Measurements from ENCODE around the gene P3H4.
"Not testable (repeated sequence)": the region's sequence is repeated elsewhere in the genome, so short reads cannot be mapped to it uniquely, and the experiment has no call there.

The P3H4 gene

DNA sequence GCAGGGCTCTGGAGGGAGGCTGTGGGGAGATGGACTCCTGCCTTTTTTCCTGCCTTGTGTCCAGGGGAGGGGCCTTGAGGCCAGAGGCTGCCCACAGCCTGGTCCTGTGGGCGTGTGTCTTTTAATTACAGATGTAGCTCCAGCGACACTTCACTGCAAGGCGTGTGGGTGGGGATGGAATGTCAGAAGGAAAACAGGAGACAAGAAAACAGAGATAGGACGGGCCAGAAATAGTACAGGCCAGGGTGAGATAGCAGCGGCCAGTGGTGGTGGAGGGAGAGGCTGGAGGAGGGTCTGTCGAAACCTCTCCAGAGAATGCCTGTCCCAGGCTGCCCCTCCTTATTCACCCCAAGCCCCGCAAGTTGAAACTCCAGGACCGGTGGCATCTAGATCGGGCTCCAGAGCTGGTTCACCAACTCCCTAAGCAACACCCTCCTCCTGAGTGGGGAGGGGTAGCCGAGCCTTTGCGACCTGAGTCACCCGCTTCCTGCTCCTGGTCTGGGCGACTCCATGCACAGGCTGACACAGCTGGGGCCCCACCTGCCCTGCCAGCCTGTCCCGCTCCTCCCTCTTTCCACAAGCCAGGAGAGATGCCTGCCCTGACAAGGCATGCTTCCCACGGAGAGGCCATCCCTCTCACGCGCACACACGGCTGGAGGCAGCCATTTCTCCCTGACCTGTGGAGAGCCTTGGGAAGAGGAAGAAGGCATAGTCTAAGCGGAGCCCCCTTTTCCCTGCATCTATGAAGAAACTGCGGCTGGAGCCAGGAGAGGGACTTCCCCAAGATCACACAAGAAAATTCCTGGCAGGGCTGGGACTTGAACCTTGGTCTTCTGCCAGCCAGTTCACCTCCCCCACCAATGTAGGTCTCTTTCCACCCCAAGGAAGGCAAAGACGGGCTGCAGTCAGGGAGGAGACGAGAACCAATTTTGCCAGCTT is 18.6 kb downstream of the P3H4 start:
- DNase-seq: no peak

DNA sequence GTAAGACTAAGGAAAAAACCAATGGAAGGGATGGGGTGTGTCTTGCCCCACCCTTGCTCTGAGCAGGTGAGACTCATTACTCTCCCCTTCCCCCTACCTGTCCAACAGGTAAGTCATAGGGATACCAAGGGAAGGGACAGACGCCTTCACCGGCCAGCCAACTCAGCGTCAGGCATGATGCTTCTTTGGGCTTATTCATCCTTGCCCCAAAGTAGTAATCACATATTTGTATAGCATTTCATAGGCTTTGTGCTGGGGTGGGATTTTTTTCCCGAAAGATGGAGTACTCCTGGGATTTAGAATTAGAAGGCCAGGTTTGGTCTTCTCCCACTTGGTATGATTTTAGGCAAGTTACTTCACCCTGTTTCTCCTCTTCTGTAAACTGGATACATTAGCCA is 24.7 kb downstream of the P3H4 start:
- no peak for DNase-seq

DNA sequence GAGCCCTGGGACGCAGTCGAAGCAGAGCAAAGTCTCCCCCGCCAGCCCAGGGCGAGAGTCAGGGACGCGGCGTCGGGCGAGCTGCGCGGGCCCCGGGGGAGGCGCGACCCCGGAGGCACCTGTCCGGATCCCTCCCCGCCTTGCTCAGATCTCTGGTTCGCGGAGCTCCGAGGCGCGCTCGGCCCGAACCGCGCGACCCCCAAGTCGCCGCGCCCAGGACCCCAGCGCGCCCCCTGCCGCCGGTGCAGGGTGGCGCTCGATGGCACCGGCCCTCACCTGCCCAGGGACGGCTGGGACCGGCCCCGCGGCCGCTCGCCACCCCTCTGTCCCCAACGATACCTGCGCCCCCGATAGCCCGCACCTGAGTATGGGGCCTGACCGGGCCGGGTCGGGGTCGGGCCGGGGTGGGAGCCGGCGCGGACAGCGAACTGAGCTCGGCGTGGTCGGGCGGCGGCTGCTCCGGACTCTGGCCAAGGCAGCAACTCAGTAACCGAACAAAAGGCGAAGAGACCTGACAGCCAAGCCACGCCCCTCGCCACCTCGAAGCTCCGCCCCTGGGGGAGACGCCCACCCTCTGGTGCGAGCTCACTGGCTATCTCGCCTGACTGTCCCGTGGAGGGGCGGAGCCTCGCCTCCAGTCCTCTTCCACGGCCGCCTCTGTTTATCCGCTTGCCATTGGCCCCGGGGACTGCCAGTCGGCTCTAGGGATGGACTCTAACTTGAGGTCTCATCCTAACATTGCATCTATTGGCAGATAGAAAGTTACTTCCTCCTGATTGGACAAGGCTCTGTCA is 25.3 kb downstream of the P3H4 start, which contains the start of gene JUP:
JUP (minus strand) TSS at position 485 of the 794 bp plus-strand sequence. CDS start 14,857 bp downstream, outside the sequence.
- DNase-seq: peak; percentile 91

DNA sequence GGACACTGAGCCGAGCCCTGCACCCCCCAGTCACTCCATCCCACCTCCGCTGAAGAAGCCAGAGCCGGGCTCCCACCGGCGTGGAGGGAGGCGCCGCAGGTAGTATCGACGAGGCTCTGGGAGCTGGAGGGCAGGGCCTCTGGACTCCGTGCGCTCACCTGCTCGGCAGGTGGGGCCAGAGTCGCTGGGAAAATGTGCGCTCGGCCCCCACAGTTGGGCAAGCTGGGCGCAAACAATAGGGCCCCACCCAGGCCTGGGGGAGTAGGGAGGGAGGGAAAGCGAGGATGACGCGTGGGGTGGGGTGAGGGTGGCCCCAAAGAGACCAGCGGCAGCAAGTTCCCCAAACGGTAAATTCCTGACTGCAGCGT is 25.9 kb downstream of the P3H4 start:
- peak; percentile 8 for DNase-seq

DNA sequence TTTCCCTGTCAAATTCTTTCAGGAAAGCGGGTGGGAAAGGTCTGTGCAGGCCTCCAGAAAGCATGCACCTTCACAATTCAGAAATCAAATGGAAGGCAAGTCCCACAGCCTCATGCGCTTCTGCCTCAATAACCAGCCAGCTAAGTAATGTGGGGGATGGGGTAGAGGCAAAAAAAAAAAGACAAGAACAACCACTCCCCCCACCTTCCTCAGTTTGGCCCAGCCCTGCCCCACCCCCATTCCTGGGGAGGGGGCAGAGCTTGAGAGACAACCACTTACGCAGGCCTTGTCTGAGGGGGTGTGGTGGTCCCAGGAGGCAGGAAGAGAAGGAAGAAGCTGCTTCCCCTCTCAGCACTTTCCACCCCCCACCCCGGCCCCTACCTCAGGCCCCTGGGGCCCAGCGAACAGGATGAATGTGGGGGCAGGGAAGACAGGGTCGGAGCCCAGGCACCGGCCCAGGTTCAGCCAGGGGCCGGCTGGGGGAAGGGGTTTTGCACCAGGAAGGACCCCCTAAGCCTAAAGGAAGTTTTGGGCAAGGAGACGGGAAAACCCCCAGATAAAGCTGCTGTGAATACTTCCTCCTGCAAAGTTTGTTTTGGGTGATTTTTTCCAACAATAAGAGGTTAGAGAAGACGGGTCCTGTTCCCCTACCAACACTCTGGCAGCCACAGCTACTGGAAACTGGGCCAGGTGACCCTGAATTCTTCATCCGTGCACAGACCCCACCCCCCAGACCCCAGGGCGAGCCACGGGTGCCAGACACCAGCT is 26.5 kb downstream of the P3H4 start:
- no peak for DNase-seq

DNA sequence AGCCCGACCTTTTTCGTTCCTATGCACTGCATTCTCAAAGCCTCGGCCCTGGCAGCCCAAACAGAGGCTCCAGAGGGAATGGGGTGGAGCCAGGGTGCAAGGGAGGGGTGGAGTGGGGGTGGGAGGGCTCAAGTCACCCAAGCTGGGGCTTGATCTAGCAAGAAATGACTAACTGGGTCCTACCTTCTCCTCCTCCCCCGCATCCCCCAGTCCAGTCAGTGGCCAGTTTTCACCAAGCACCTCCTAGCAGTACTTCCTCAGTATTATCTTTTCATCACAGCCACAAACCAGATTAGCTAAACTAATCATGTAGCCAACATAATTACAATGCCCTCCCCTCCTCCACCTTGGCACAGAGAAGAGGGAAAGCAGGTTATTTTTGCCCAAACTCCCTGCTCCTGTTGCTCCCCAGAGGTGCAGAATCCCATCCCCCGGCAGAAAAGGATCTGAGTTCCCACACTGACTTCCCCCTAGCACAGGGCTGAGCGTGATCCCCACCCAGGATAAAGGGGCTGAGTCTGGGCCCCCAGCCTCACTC is 27.5 kb downstream of the P3H4 start:
- DNase-seq: no peak

DNA sequence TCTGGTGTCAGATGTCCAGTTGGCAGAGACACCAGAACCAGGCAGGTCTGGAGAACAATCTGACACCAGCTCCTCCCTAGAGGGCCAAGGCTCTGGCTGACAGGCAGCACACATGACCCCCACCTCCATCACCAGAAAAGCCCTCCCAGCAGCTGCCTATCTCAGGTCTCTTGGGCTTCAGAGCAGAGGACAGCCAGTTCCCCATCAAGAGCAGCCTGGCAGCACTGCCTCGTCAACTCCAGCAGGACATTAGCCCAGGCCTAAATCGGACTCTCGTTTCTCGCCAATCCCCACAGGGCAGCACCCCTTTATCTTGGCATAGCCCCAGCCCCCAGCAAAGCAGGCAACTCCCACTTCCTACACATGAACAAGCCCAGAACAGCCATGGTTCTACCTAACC is 29.6 kb downstream of the P3H4 start:
- DNase-seq: no peak

DNA sequence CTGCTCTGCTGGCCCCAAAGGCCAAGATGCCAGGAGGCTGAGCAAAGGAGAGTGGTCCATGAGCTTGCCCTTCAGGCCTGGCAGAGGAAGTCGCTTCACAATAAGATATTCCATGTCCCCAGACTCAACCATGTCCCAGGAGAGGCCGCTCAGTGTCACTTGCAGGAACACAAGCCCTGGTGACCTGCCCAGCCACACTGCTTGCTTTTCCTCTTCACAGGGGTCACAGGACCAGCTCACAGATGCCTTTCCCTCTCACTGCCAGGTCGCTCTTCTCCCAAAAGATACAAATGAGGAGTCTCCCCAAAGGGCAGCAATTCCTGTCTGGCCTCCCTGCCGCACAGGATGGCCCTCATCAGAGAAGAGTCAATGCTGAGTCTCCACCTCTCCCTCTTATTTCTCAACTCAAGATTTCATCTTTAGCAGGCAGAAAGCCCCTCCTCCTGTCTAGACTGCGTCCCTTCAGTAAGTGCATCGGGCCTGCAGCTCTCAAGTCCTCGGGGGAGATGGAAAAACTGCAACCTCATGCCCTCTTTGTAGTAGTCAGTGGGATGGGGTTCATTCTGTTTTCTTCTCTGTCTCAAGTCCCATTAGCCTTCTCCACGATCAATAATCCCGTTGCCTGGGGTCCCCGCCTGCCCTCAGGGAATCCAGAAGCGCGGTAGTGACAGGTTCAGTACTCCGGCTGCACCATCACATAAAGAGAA is 30.2 kb downstream of the P3H4 start:
- no peak for DNase-seq

DNA sequence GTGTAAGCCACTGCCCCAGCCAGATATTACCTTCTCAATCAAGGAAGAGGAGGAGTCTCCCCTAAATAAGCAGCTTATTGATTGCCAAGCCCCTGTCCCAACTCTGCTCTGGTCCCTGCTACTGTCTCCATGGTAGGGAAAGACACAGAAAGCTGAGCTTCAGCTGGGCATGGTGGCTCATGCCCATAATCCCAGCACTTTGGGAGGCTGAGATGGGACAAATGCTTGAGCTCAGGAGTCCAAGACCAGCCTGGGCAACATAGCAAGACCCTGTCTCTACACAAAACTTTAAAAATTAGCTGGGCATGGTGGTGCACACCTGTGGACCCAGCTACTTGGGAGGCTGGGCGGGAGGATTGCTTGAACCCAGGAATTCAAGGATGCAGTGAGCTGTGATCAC is 31.8 kb downstream of the P3H4 start:
- no peak for DNase-seq

DNA sequence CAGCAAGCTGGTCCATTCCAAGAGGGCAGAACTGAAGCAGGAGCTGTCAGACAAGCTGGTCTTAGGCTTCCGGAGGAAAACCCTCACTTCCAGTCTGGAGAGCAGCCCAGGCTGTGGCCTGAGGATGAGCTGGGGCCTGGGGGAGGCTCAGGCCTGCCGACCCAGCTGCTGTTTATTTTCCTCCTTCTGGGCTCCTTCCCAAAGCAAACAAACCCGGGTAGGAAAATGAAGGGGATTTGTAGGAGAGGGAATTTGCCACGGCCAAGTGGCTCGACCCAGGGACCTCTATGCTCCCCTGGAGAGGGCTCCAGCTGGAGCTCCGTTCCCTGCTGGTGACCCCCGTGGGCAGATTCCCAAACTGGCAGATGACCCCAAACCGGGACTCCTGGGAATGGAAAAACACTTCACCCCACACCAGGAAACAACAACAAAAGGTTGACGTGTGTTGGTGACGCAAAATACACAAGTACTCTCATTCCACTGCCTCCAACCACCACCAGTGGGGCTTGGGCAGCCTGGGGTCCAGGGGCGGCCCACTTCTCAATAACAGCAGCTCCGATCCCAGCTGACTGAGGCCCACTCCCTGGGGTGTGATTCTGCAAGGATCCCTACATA is 34.1 kb downstream of the P3H4 start:
- DNase-seq: no peak

DNA sequence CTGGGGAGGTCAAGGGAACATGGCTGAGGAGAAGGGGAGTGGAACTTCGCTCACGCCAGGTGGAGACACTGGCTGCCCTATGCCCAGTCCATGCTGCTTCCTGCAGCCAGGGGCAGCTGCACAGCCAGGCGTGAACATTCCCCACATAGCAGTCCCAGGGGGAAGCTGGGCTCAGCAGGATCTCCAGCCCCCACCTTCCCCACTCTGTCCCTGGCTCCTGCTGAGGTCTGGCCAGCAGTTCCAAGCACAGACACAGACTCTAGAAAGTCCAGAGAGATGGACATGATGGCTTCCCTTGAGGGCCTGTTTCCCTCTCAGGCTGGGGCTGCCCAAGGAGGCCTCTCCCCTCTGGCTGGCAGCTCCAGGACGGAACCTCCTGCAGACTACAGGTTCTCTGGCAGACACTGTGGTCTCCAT is 34.6 kb downstream of the P3H4 start:
- DNase-seq: no peak

DNA sequence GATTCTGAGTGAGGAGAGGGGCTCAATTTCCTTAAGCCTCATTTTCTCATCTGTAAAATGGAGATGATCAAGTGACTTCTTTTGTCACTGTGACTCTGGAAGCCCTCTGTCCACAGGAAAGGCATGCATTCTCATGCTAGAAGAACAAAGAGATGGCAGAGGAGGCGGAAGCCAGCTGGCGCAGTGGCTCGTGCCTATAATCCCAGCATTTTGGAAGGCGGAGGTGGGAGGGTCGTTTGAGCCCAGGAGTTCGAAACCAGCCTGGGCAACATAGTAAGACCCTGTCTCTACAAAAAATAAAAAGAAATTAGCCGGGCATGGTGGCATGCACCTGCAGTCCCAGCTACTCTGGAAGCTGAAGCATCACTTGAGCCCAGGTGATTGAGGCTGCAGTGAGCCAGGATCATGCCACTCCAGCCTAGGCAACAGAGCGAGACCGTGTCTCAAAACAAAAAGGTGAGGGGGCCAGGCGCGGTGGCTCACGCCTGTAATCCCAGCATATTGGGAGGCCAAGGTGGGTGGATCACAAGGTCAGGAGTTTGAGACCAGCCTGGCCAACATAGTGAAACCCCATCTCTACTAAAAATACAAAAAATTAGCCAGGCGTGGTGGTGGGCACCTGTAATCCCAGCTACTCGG is 35.4 kb downstream of the P3H4 start:
- not testable (repeated sequence) for DNase-seq

DNA sequence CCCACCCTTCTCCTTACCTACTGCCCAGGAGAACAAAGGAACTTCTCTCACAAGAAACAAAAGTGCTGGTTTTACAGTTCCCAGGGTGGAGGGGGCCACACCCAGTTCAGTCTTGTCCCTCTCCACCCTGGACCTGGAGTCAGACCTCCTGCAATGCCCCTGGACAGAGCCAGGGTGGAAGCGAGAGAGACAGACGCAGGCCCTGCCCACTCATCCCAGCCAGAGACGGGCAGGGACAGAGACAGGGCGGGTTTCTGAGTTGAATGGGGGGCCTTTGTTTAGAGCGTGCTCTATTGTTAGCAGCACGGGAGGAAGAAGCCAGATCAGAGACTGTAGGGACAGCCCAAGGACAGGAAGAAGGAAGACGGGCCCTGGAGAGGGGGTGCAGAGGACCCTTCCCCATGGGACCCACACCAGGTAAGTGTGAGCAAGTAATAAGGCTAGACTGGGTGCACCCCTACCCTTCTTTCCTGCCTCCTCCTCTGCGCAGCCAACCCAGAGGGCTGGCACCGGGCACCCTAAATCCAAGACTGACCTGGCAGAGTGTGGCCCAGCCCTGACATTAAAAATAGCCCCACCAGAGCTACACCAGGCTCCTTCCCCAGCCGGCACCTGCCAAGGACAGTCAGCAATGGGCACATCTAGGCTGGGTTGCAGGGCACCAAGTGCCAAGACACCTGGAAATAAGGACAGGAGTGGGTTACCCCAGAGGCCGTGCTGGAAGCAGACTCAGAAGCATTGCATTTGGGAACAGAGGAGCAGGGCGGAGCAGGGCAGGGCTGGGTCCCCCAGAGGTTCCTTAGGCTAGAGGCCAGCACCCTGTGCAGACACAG is 36.1 kb downstream of the P3H4 start:
- no peak for DNase-seq

DNA sequence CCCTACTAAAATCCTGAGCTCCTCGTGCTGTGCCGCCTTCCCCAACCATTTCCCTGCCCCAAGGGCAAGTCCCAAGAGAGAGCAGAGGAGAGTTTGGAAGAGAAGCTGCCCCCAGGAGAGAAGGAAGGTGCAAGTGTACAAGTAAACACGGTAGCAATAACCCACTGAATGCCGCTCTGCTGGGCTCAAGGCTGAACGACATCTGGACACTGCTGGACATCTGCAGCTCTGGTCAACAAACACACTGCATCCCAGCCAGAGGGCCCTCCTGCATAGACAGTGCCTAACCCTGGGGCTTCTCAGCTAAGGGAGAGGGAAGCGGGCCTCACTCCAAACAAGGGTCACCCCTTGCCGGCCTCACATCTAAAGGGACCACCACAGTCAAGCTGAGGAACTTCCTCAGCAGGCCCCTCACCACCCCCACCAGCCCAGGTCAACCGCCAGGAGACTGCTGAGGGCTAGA is 38.0 kb downstream of the P3H4 start:
- DNase-seq: no peak

DNA sequence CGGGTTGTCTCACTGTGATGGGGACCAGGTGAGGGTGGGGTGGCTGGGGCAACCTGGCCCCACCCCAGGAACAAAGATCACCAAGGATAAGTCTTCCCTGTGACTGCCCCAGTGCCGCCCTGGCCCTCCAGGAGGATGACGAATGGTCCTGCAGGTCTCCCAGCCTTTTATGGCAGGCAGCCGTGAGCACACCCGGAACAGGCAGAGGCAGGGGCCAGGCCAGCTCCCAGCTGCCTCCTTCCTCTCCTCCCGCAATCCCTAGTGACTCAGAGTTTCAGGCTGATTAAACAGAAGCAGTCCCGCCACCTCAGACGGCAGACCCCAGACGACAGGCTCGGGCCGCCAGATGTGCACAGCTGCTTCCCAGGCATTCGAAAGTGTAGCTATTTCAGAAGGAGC is 38.6 kb downstream of the P3H4 start:
- DNase-seq: no peak

DNA sequence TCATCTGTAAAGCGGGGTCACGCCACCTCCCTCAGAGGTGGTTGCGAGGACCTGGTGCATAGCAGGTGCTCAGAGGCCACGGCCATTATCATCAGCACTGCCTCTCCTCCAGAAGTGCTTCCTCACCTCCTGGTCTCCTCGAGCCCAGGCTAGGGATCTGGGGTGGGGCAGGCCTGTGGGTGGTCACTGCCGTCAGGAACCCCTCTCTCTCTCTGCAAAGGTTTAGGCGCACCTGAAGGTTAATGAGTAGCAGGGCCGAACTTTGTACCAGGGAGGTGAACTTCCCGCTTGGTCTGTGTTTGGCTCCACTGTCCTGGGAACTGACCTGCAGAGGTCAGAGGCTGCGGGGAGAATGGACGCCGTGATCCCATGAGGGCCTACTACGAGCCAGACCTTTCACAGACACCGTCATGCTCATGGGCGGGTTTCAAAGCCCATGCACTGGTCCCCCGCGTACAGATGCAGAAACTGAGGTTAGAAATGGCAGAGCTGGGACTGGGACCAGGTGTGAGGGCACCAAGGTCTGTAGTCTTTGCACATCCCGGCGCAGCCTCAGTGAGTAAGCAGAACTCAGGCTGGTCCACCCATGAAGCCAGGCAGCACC is 39.1 kb downstream of the P3H4 start:
- no peak for DNase-seq

DNA sequence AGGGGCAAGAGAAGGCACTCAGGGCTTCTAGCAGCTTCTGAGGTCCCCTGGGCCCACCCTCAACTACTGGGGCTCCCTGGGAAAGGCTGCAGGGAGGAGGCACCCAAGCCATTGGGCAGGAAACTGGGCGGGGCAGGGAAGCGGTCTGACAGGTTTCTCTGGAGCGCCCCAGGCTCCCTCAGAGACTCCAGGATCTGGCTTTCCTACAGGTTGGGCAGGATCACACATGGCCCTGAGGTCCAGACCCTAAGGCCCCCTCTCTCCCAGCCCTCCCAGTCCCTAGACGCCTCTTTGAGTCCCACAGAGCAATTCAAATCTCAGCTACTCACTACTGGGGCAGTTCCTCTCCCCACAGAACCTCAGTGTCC is 39.5 kb downstream of the P3H4 start:
- no peak for DNase-seq

DNA sequence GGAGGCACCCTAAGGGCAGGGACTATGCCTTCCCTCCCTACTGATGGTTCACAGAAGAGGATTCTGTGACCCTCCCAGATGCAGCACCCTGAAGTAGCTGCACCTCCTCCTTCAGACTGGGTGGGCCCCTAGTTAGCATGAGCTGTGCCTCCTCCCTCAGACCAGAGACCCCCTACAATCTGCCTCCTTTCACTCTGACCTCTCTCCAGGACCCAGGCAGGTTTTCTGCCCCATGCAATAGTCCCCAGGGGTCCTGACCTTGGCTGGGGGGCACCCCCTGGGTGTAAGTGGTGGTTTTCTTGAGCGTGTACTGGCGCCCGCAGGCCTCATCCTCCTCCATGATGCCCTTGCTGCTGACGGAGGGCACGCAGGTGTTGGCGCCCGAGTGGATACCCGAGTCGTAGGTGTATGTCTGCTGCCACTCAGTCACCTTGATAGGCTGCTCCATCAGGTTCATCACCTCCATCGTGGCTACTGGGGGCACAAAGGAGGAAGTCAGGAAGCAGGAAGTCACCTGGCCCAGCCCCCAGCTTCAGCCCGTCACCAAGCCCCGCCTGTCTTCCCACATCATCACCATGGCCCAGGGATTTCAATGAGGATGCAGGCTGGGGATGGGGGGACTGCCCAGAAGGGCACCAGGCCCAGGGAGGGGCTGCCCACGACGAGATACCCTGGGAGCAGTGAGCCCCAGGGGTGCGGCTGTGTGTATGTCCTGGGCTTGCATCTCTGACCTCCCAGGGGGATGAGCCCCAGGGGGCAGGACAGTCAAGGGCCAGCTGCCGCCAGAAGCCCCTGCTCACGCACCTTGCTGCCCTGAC is 40.2 kb downstream of the P3H4 start:
- no peak for DNase-seq

DNA sequence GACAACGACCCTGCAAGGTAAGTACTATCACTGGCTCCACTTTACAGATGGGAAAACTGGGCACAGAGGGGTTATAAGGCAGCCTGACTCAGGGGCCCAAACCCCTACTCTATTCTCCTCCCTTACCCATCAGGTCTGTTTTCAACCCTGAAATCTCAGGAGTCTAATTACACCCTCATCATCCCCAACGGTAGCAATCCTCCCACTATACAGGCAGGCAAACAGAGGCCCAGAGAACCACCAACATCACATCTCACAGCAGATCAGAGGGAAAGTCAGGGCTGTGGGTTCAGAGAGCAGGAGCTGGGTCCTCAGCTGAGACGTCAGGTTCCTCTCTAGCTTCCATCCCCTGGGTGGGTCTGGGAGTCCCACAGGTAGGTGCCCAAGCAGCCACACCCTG is 41.8 kb downstream of the P3H4 start:
- no peak for DNase-seq
